Gastrocnemius medialis (tissue), 4 donors: ENCODE data around the gene CCN5. TPM values are rescaled to one million over a fixed set of nuclear protein-coding genes. Genes with fewer than 3 reads are reported as not detected.

ENCODE experiments used
- ATAC-seq, 2 donors: fragments of 150-250 bp; one replicate each; pipeline ENCODE4 v1.9.1; 2016
- DNase-seq, 2 donors: peaks; one replicate each; pipeline ENCODE4 v3.0.0-alpha.2; 2019
- H3K27ac ChIP-seq, 4 donors: fragments of 200-600 bp; sonication (generic); 1 replicate in 1 of 4; 2 replicates in 3 of 4; pipeline ENCODE4 v1.5.1; 2016 to 2018; ENCODE audit warnings: mild to moderate bottlenecking in 2 of 4, moderate library complexity in 1 of 4
- H3K27me3 ChIP-seq, 3 donors: fragments of 200-600 bp; sonication (generic) in 2 of 3; 1 replicate in 1 of 3; 2 replicates in 2 of 3; pipeline versions ENCODE4 v1.5.1 to v1.6.0; 2016 to 2019; ENCODE audit warnings: mild to moderate bottlenecking in 1 of 3, moderate library complexity in 1 of 3
- H3K36me3 ChIP-seq, 2 donors: fragments of 200-600 bp; sonication (generic) in 1 of 2; one replicate each; pipeline ENCODE4 v1.5.1; 2017 to 2018
- H3K4me1 ChIP-seq, 2 donors: fragments of 200-600 bp; sonication (generic) in 1 of 2; one replicate each; pipeline ENCODE4 v1.5.1; 2016 to 2017; ENCODE audit warnings: mild to moderate bottlenecking in 2 of 2
- H3K4me3 ChIP-seq, 4 donors: fragments of 200-600 bp; sonication (generic) in 3 of 4; 1 replicate in 1 of 4; 2 replicates in 3 of 4; pipeline ENCODE4 v1.5.1; 2016 to 2019; ENCODE audit warnings: mild to moderate bottlenecking in 2 of 4
- H3K9me3 ChIP-seq, 3 donors: fragments of 200-600 bp; sonication (generic) in 2 of 3; 1 replicate in 1 of 3; 2 replicates in 2 of 3; pipeline ENCODE4 v1.5.1; 2016 to 2019
- POLR2A ChIP-seq, 2 donors: fragments of 450-650 bp; IDR thresholded peaks; one replicate each; pipeline ENCODE4 v1.6.1; 2017; ENCODE audit warnings: antibody characterized with exemption in 2 of 2, mild to moderate bottlenecking in 2 of 2, moderate library complexity in 2 of 2
- in situ Hi-C, 4 donors: fragments of 200-750 bp; cut with MboI; loops; one replicate each; pipeline versions ENCODE4 v1.15.0 to v1.8.0; 2017; ENCODE audit warnings: low sequenced_read_pairs in 4 of 4
- intact Hi-C: fragments of 100-400 bp; cut with DNase I; formaldehyde crosslinking; loops from one replicate; pipeline ENCODE4 v1.15.1; 2023; ENCODE audit warnings: low total_unique reads
- total RNA-seq, 4 donors: library from RNA; depleted of rRNA; stranded (reverse); fragments of >200 nt; gene quantifications; one replicate each; pipeline versions ENCODE4 v1.1.0 to v1.2.3, GENCODE V29; 2016
- TF ChIP-seq, protein P1 (sequence below), 5 experiments: fragments of 450-650 bp in 3 of 5; fragments of 200-600 bp in 2 of 5; sonication (generic) in 2 of 5; IDR thresholded peaks in 4 of 5; conservative IDR thresholded peaks in 1 of 5; 1 replicate in 4 of 5; 2 replicates in 1 of 5; pipeline ENCODE4 v1.5.1; 2016 to 2019; ENCODE audit warnings: antibody characterized with exemption in 5 of 5, mild to moderate bottlenecking in 3 of 5, moderate library complexity in 3 of 5

Gene CCN5
- total RNA-seq, 4 donors from 2014 or later: 16.4 to 65.3 (median 45.7) TPM

DNA sequence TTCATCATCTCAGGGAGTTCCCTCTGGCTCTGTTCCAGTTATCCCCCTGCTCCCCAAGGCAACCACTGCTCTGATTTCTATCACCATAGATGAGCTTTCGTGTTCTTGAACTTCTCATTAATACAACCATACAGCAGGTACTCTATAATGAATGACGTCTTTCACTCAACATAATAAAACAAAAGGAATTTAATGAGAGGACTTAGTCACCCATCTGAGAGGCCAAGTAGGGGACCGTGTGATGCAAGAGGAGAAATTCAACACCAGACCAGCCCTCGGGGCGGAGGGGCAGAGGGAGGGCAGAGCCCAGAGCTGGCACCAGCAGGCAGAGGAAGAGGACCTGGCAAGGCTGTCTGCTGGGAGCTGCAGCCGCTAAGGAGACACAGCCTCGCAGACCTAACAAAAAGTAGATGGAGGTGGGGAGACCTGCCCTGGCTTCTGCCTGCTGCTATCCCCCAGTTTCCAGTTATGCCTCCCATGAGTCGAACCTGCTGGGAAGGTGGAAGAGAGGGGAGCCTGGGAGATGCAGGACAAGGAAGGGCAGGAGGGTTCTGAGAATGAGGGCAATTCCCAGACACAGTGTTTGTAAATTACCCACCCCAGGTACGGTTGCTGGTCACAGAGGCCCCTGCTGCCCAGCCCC, 13.8 kb downstream of the CCN5 start:
- Histone ChIP-seq H3K27ac (peak overlapping the region; percentile 52 to 79 (median 64)), H3K36me3 (no peaks in the 10 kb centered on the region), H3K4me3 (no peak overlapping the region), H3K4me1 (peaks cover 35 to 38% of the 10 kb centered on the region in 2 donors), H3K9me3 (no peaks in the 10 kb centered on the region), H3K27me3 (no peaks in the 10 kb centered on the region)
- in situ Hi-C loops: loop anchor here in 3 of 4 donors (25.0 kb wide), 2 partner anchors 192 to 517 kb away; partner anchors contain the start of gene OSER1 (in 2 of the 3)
- TF ChIP-seq, protein P1, sequence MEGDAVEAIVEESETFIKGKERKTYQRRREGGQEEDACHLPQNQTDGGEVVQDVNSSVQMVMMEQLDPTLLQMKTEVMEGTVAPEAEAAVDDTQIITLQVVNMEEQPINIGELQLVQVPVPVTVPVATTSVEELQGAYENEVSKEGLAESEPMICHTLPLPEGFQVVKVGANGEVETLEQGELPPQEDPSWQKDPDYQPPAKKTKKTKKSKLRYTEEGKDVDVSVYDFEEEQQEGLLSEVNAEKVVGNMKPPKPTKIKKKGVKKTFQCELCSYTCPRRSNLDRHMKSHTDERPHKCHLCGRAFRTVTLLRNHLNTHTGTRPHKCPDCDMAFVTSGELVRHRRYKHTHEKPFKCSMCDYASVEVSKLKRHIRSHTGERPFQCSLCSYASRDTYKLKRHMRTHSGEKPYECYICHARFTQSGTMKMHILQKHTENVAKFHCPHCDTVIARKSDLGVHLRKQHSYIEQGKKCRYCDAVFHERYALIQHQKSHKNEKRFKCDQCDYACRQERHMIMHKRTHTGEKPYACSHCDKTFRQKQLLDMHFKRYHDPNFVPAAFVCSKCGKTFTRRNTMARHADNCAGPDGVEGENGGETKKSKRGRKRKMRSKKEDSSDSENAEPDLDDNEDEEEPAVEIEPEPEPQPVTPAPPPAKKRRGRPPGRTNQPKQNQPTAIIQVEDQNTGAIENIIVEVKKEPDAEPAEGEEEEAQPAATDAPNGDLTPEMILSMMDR (IDR thresholded peaks at IDR 0.05 in 4 of 5, conservative IDR thresholded peaks at IDR 0.05 in 1 of 5): no peak
- no peak for TF ChIP-seq POLR2A (IDR thresholded peaks at IDR 0.05)
- intact Hi-C loops: loop anchor here (5.0 to 10.0 kb wide), 2 partner anchors 197 to 1066 kb away; partner anchors contain the start of genes DNTTIP1 and WFDC3
- ATAC-seq (peak; percentile 93 to 95), DNase-seq (peak; percentile 86 to 95)

DNA sequence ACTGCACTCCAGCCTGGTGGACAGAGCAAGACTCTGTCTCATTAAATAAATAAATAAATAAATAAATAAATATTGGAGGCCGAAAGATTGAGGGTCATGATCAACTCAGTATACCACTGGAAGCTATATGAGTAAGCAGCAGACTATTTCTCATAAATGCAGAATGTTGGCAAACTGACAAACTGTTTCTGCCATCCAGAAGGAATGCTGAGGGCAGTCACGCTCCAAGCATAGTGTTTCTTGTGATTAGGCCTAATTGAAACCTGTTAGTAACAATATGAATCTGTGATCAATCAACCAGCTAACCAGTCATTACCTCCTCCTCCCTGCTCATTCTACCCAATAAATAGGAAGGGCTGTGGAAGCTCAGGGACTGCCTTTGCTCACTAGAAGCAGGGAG, 15.3 kb downstream of the CCN5 start:
- peak overlapping the region in 2 of 4 donors; percentile 55 to 62 for H3K27ac ChIP-seq
- no peak for DNase-seq
- H3K9me3 ChIP-seq: no peaks in the 10 kb centered on the region
- H3K4me1 ChIP-seq: peaks cover 35 to 38% of the 10 kb centered on the region in 2 donors
- H3K36me3 ChIP-seq: no peaks in the 10 kb centered on the region
- no peak overlapping the region for H3K4me3 ChIP-seq
- TF ChIP-seq, protein P1 (IDR thresholded peaks at IDR 0.05 in 4 of 5, conservative IDR thresholded peaks at IDR 0.05 in 1 of 5): no peak
- TF ChIP-seq POLR2A (IDR thresholded peaks at IDR 0.05): no peak
- ATAC-seq: no peak
- no peaks in the 10 kb centered on the region for H3K27me3 ChIP-seq
- in situ Hi-C loops: loop anchor here (5.0 to 25.0 kb wide), 4 partner anchors 43 to 518 kb away; partner anchors contain the start of gene OSER1 (in 2 of the 4)
- intact Hi-C loops: loop anchor here (10.0 kb wide), 1 partner anchor 416 kb away; the partner anchor contains the start of gene FITM2

DNA sequence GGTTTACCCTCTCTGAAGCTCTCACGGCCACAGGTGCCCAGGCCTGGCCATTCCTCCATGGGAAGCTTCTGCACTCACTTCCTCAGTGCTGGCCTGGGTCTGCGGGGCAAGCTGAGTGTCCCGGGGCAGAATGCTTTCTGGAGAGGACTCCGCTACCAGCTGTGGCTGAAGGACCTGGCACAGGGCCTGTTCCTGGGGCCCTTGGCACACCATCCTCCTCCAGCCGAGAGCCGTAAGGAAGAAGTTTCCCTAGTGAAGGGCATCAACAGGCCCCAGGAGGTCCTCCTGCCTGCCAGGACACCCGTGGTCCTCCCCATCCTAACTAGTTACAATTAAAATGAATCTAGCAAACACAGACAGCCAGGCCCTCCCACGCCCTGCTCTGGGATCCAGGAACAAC, 16.5 kb downstream of the CCN5 start:
- TF ChIP-seq, protein P1 (IDR thresholded peaks at IDR 0.05 in 4 of 5, conservative IDR thresholded peaks at IDR 0.05 in 1 of 5): no peak
- no peak for TF ChIP-seq POLR2A (IDR thresholded peaks at IDR 0.05)
- peak in 1 of 2 donors; percentile 12 for ATAC-seq
- H3K4me3 ChIP-seq: no peak overlapping the region
- H3K27ac ChIP-seq: peak overlapping the region; percentile 12 to 62 (median 37)
- H3K27me3 ChIP-seq: no peaks in the 10 kb centered on the region
- H3K4me1 ChIP-seq: peaks cover 32 to 38% of the 10 kb centered on the region in 2 donors
- in situ Hi-C loops: loop anchor here (5.0 to 25.0 kb wide), 4 partner anchors 44 to 519 kb away; partner anchors contain the start of gene OSER1 (in 2 of the 4)
- H3K9me3 ChIP-seq: no peaks in the 10 kb centered on the region
- no peaks in the 10 kb centered on the region for H3K36me3 ChIP-seq
- peak in 1 of 2 donors; percentile 70 for DNase-seq
- intact Hi-C loops: loop anchor here (10.0 kb wide), 1 partner anchor 417 kb away; the partner anchor contains the start of gene FITM2

DNA sequence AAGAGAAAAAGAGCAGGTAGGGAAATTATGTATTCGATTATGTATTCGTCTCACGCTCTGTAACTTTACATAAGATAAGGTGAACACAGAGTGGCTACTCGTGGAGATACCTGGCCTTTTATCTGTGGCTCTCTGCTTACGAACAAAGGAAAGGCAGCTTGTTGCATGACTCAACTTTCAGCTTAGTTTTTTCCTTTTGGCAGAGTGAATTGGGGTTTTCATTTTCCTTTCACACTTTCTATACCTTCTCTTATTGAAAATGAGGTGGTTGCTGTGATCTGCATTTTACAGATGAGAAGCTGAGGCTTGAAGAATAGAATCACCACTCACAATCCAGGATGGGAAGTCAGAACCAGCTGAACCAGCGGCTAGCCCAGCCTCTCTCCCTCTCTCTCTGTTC, 17.2 kb downstream of the CCN5 start:
- peak overlapping the region in 2 of 4 donors; percentile 3 to 33 for H3K27ac ChIP-seq
- no peaks in the 10 kb centered on the region for H3K27me3 ChIP-seq
- TF ChIP-seq POLR2A (IDR thresholded peaks at IDR 0.05): no peak
- TF ChIP-seq, protein P1 (IDR thresholded peaks at IDR 0.05 in 4 of 5, conservative IDR thresholded peaks at IDR 0.05 in 1 of 5): no peak
- H3K9me3 ChIP-seq: no peaks in the 10 kb centered on the region
- intact Hi-C loops (loop anchor here (10.0 kb wide), 1 partner anchor 418 kb away; the partner anchor contains the start of gene FITM2), in situ Hi-C loops (loop anchor here (5.0 to 25.0 kb wide), 4 partner anchors 45 to 520 kb away; partner anchors contain the start of gene OSER1 (in 2 of the 4))
- H3K36me3 ChIP-seq: no peaks in the 10 kb centered on the region
- H3K4me3 ChIP-seq: no peak overlapping the region
- H3K4me1 ChIP-seq: peaks cover 32 to 38% of the 10 kb centered on the region in 2 donors
- DNase-seq (no peak), ATAC-seq (no peak)
